ENCODE measurements around the gene SEZ6L2. TPM values are rescaled to one million over a fixed set of nuclear protein-coding genes. Genes with fewer than 3 reads are reported as not detected.
"Not testable (repeated sequence)": the region's sequence is repeated elsewhere in the genome, so short reads cannot be mapped to it uniquely, and the experiment has no call there.

The SEZ6L2 gene
- 1 to 10 TPM in 2 of 4 donors, under 1 TPM in 1, not detected in 1; 0.22 to 2.8 (median 1.1) TPM for total RNA-seq

GRCh38 chr16:29899516-29900101 is at the start of gene SEZ6L2:
TSS of gene SEZ6L2 (minus strand) at chr16:29899550. CDS start at chr16:29899019, 531 bp downstream.
- 1 to 2% methylated on average over 15 to 16 of the region's 29 CpGs for WGBS, 2 donors
- peak within 1 kb of the TSS in 2 of 4 donors; percentile 13 to 16 for H3K27ac ChIP-seq
- DNase-seq, result no peak

DNA sequence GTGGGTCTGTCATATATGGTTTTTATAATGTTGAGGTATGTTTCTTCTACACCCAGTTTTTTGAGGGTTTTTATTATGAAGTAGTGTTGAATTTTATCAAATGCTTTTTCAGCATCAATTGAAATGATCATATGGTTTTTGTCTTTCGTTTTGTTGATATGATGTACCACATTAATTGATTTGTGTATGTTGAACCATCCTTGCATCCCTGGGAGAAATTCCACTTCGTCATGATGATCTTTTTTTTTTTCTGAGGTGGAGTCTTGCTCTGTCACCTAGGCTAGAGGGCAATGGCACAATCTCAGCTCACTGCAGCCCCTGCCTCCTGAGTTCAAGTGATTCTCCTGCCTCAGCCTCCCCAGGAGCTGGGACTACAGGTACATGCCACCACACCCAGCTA is 48.5 kb upstream of the SEZ6L2 start:
- no peak overlapping the region for H3K27ac ChIP-seq
- peaks cover 0 to 13% (median 4%) of the 10 kb centered on the region in 3 donors for H3K4me1 ChIP-seq
- TF ChIP-seq CTCF (IDR thresholded peaks at IDR 0.05) (no peak), POLR2A (IDR thresholded peaks at IDR 0.05) (no peak)
- no peaks in the 10 kb centered on the region for H3K27me3 ChIP-seq
- DNase-seq, result no peak
- 69 to 86% methylated on average over 2 of the region's 2 CpGs for WGBS, 2 donors
- H3K36me3 ChIP-seq, result no peaks in the 10 kb centered on the region
- intact Hi-C loops (cut with DNase I), result no loop called here
- H3K4me3 ChIP-seq, result no peak overlapping the region
- no peaks in the 10 kb centered on the region for H3K9me3 ChIP-seq

More at GRCh38 chr16:29899516-29900101, at the start of gene SEZ6L2:
- intact Hi-C loops (cut with DNase I), result no loop called here
- H3K4me1 ChIP-seq, result peaks cover 11 to 26% (median 18%) of the 10 kb centered on the region in 3 donors
- H3K36me3 ChIP-seq, result no peaks in the 10 kb centered on the region
- H3K4me3 ChIP-seq, result peak within 1 kb of the TSS; percentile 48 to 84 (median 58)
- TF ChIP-seq CTCF (IDR thresholded peaks at IDR 0.05) (no peak), POLR2A (IDR thresholded peaks at IDR 0.05) (no peak)
- no peaks in the 10 kb centered on the region for H3K9me3 ChIP-seq
- H3K27me3 ChIP-seq, result peaks cover 0 to 49% (median 7%) of the 10 kb centered on the region in 4 donors

- 24 to 33% methylated on average over 11 of the region's 11 CpGs for WGBS, 2 donors
- H3K9me3 ChIP-seq, result no peaks in the 10 kb centered on the region
- peak overlapping the region in 2 of 4 donors; percentile 39 to 55 for H3K27ac ChIP-seq
- intact Hi-C loops (cut with DNase I), result no loop called here
- no peak for DNase-seq
- no peaks in the 10 kb centered on the region for H3K36me3 ChIP-seq
- H3K27me3 ChIP-seq, result peaks cover 0 to 6% (median 0%) of the 10 kb centered on the region in 4 donors
- H3K4me1 ChIP-seq, result peaks cover 0 to 13% (median 4%) of the 10 kb centered on the region in 3 donors
- TF ChIP-seq POLR2A (IDR thresholded peaks at IDR 0.05) (no peak), CTCF (IDR thresholded peaks at IDR 0.05) (no peak)
- H3K4me3 ChIP-seq, result no peak overlapping the region
Measured at GRCh38 chr16:29943846-29944799, 44.8 kb upstream of the SEZ6L2 start.

- Histone ChIP-seq H3K36me3 (no peaks in the 10 kb centered on the region), H3K27ac (no peak overlapping the region), H3K4me1 (peaks cover 0 to 13% (median 4%) of the 10 kb centered on the region in 3 donors), H3K4me3 (no peak overlapping the region), H3K9me3 (no peaks in the 10 kb centered on the region), H3K27me3 (peaks cover 0 to 6% (median 0%) of the 10 kb centered on the region in 4 donors)
- DNase-seq, result no peak
- no peak for TF ChIP-seq CTCF (IDR thresholded peaks at IDR 0.05)
- no peak for TF ChIP-seq POLR2A (IDR thresholded peaks at IDR 0.05)
- intact Hi-C loops (cut with DNase I), result no loop called here
- WGBS, 2 donors, result 28 to 42% methylated on average over 4 of the region's 4 CpGs
Measured at GRCh38 chr16:29940656-29941055, 41.3 kb upstream of the SEZ6L2 start.

- H3K4me1 ChIP-seq; H3K27ac ChIP-seq; H3K4me3 ChIP-seq; H3K27me3 ChIP-seq; DNase-seq; H3K36me3 ChIP-seq; intact Hi-C loops (cut with DNase I); H3K9me3 ChIP-seq: not testable (repeated sequence)
- WGBS, 2 donors, result 100% methylated on average over 1 to 2 of the region's 2 CpGs
Measured at GRCh38 chr16:29931750-29932149, 32.4 kb upstream of the SEZ6L2 start.
